Stomach (tissue), 4 donors: ENCODE data around the gene RBMS3.
"Not testable (repeated sequence)": the region's sequence is repeated elsewhere in the genome, so short reads cannot be mapped to it uniquely, and the experiment has no call there.

ENCODE experiments used
- POLR2A ChIP-seq, 4 donors: fragments of 450-650 bp; IDR thresholded peaks; one replicate each; pipeline ENCODE4 v1.6.1; 2016; ENCODE audit warnings: antibody characterized with exemption in 4 of 4, control low read depth in 2 of 4, mild to moderate bottlenecking in 1 of 4, moderate library complexity in 1 of 4
- TF ChIP-seq, protein P1 (sequence below), 7 experiments: fragments of 450-650 bp in 4 of 7; fragments of 200-600 bp in 3 of 7; sonication (generic) in 3 of 7; IDR thresholded peaks; one replicate each; pipeline ENCODE4 v1.5.1; 2016 to 2019; ENCODE audit warnings: antibody characterized with exemption in 7 of 7, control low read depth in 2 of 7, mild to moderate bottlenecking in 1 of 7

DNA sequence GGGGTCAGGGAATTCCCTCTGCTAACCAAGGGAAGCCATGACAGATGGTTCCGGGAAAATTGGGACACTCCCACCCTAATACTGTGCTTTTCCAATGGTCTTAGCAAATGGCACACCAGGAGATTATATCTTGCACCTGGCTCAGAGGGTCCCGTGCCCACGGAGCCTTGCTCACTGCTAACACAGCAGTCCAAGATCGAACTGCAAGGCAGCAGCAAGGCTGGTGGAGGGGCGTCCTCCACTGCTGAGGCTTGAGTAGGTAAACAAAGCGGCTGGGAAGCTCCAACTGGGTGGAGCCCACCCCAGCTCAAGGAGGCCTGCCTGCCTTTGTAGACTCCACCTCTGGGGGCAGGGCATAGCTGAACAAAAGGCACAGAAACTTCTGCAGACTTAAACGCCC is 389.6 kb downstream of the RBMS3 start:
- TF ChIP-seq, protein P1, sequence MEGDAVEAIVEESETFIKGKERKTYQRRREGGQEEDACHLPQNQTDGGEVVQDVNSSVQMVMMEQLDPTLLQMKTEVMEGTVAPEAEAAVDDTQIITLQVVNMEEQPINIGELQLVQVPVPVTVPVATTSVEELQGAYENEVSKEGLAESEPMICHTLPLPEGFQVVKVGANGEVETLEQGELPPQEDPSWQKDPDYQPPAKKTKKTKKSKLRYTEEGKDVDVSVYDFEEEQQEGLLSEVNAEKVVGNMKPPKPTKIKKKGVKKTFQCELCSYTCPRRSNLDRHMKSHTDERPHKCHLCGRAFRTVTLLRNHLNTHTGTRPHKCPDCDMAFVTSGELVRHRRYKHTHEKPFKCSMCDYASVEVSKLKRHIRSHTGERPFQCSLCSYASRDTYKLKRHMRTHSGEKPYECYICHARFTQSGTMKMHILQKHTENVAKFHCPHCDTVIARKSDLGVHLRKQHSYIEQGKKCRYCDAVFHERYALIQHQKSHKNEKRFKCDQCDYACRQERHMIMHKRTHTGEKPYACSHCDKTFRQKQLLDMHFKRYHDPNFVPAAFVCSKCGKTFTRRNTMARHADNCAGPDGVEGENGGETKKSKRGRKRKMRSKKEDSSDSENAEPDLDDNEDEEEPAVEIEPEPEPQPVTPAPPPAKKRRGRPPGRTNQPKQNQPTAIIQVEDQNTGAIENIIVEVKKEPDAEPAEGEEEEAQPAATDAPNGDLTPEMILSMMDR (IDR thresholded peaks at IDR 0.05) = not testable (repeated sequence)
- TF ChIP-seq POLR2A (IDR thresholded peaks at IDR 0.05) = not testable (repeated sequence)
